AG04450 (cell line): ENCODE measurements around the gene MPRIP. TPM values are rescaled to one million over a fixed set of nuclear protein-coding genes. Genes with fewer than 3 reads are reported as not detected.

Experiments
- CTCF ChIA-PET: fragments of 300-600, 350-600 bp; formaldehyde crosslinking; extraction: SDS; loops from one replicate; lab custom pipeline; 2022; ENCODE audit warnings: antibody characterized with exemption, inconsistent platforms; lab: Charles Lee
- POLR2A ChIA-PET: fragments of 350-600 bp; formaldehyde crosslinking; extraction: SDS; loops from one replicate; lab custom pipeline; 2021; ENCODE audit warnings: antibody characterized with exemption, inconsistent platforms; lab: Yijun Ruan, JAX
- DNase-seq: peaks from one replicate; pipeline ENCODE4 v3.0.0-alpha.2; 2011; ENCODE audit warnings: low read depth, low spot score
- H3K27ac ChIP-seq: one replicate; pipeline ENCODE4 v1.5.1; 2012; ENCODE audit warnings: low read depth, low read length, control low read depth
- H3K27me3 ChIP-seq: one replicate; pipeline ENCODE4 v1.6.0; 2012; ENCODE audit warnings: low read length; ENCODE audit not compliant: control insufficient read depth, insufficient read depth
- H3K4me3 ChIP-seq: 2 replicates; pipeline ENCODE4 v1.5.1; 2011; ENCODE audit warnings: mild to moderate bottlenecking, low read depth, low read length, control low read depth
- H3K9me3 ChIP-seq: 2 replicates; pipeline ENCODE4 v1.5.1; 2012; ENCODE audit warnings: low read length; ENCODE audit not compliant: control insufficient read depth, insufficient read depth
- polyA plus RNA-seq: library from polyadenylated mRNA; depleted of rRNA; stranded (reverse); fragments of >200 nt; gene quantifications from 2 replicates; pipeline ENCODE4 v1.2.3, GENCODE V29; 2011
- TF ChIP-seq, protein P1 (sequence below): IDR thresholded peaks from 2 replicates; pipeline ENCODE4 v1.5.1; 2011; ENCODE audit warnings: low read depth, low read length, control low read depth, inconsistent platforms

Gene MPRIP
- polyA plus RNA-seq, 1 experiment, result 95.0 TPM

DNA sequence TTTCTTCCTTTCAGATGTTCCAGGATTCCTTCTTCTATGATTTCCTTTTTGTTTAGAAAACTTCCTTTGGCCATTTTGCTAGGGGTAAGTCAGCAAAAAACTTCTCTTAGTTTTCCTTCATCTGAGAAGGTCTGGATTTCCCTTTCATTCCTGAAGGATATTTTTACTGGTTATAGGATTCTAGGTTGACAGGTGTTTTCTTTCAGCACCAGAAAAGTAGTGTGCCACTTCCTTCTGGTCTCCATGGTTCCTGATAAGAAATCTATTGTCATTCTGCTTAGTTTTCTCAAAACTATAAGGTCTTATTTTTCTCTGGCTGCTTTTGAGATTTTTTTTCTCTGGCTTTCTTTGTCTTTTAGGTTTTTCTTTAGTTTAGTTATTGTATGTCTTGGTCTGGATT lies 27.6 kb downstream of the MPRIP start:
- no peaks in the 10 kb centered on the region for H3K9me3 ChIP-seq
- H3K4me3 ChIP-seq, result no peak overlapping the region
- ChIA-PET POLR2A (no interaction called here), CTCF (no interaction called here)
- DNase-seq, result no peak
- TF ChIP-seq, protein P1, sequence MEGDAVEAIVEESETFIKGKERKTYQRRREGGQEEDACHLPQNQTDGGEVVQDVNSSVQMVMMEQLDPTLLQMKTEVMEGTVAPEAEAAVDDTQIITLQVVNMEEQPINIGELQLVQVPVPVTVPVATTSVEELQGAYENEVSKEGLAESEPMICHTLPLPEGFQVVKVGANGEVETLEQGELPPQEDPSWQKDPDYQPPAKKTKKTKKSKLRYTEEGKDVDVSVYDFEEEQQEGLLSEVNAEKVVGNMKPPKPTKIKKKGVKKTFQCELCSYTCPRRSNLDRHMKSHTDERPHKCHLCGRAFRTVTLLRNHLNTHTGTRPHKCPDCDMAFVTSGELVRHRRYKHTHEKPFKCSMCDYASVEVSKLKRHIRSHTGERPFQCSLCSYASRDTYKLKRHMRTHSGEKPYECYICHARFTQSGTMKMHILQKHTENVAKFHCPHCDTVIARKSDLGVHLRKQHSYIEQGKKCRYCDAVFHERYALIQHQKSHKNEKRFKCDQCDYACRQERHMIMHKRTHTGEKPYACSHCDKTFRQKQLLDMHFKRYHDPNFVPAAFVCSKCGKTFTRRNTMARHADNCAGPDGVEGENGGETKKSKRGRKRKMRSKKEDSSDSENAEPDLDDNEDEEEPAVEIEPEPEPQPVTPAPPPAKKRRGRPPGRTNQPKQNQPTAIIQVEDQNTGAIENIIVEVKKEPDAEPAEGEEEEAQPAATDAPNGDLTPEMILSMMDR, result no peak
- H3K27ac ChIP-seq, result no peak overlapping the region
- H3K27me3 ChIP-seq, result no peaks in the 10 kb centered on the region

DNA sequence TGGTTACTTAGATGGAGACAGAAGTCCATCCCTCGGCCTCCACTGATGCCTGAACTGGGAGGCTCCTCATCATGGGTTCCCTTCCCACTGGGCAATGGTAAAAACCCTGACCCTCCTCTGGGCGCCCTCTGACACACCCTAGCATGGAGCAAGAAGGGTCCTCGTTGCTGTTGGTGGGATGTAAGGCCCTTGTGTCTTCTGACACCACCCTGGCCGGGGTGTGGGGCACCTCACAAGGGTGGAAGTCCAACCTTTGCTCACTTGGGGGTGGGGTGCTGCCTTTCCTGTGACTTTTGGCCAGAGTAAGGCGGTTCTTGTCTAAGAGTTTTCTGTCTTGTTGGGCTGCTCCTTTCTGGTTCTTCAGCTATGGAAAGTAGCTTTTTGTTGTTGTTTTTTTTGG lies 28.7 kb downstream of the MPRIP start:
- TF ChIP-seq, protein P1, result no peak
- no peak overlapping the region for H3K27ac ChIP-seq
- H3K4me3 ChIP-seq, result no peak overlapping the region
- POLR2A ChIA-PET, result no interaction called here
- no peak for DNase-seq
- CTCF ChIA-PET, result no interaction called here
- H3K27me3 ChIP-seq, result no peaks in the 10 kb centered on the region
- no peaks in the 10 kb centered on the region for H3K9me3 ChIP-seq

DNA sequence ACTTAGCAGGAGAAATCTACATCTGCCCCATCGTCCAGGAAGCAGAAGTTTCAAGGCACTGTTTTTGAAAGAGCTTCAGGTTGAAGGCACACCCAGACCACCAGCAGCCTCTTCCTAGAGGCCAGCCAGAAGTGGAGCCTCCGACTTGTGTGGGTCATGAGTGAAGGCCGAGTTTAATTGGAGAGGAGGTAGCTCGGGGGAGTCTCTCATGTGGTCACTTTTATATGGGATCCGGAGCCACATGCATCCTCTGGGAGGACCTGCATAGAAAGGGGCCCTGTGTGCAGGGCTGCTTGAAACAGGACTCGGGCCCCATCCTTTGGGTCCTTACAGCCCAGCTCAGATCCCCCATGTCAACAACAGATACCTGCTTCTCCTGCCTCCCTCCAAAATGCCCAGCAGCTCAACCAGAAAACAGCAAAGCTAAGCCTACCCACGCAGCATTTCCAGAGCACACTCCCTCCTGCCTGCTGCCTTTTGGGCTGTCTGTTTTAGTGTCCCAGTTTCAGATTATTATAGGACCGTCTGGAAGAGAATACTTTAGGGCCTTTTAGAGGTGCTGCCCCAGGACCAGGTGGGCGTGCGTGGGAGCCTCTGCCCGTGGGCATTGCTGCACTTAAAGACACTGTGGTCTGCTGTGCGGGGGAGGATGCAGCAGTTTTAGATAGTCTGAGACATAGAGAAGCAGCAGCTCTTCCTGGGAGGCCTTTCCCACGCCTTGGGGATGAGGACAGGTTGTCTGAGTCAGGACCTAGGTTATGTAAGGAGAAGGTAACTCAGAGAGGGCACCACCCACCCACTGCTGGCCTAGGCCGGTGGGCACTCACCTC lies 29.5 kb downstream of the MPRIP start:
- Histone ChIP-seq H3K4me3 (no peak overlapping the region), H3K27me3 (no peaks in the 10 kb centered on the region), H3K9me3 (no peaks in the 10 kb centered on the region), H3K27ac (no peak overlapping the region)
- ChIA-PET POLR2A (no interaction called here), CTCF (interaction anchor here (0.7 kb wide), 1 partner anchor 16 kb away, joined by 3 read pairs; no protein-coding TSS in a partner anchor)
- TF ChIP-seq, protein P1, result no peak
- no peak for DNase-seq

DNA sequence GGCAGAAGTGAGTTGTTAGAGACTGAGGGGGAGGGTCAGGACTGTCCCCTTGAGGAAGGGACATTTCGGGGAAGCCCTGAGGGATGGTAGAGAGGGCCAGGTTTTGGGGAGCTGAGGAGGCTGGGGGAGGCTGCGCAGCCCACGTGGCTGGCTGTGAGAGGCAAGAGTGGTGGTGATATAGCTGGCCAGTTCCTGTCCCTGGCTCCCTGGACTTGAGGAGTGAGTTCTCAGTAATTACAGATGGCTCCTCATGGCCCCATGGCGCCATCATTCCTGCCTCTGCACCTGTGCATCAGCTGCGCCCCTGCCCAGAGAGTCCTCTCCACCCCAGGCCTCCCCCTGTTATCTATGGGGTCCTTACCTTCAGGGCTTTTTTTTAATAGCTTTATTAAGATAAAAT lies 30.3 kb downstream of the MPRIP start:
- ChIA-PET CTCF (no interaction called here), POLR2A (no interaction called here)
- no peak for DNase-seq
- TF ChIP-seq, protein P1, result no peak
- Histone ChIP-seq H3K27ac (no peak overlapping the region), H3K4me3 (no peak overlapping the region), H3K27me3 (no peaks in the 10 kb centered on the region), H3K9me3 (no peaks in the 10 kb centered on the region)

DNA sequence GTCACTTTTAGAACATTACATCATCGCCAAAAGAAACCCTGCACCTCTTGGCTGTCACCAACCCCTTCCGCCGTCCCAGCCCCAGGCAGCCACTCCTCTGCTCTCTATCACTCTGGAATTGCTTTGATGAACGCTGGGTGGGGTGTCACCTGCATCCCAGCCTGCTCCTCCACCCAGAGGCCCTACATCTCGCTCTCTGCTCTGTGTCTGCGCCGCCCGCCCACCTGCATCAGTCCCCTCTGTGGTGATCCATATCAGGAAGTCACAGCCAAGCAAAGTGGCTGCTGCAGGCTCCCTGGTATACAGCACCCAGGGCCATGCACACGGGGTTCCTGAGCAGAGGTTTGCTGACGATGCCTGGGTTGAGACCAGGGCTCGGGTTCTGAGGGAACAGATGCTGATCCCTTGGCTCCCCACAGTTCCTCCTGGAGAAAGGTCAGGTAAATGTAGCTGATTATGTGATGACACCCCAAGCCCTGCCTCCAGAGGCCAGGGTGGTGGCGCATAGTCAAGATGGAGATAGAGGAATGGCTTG lies 30.8 kb downstream of the MPRIP start:
- Histone ChIP-seq H3K27ac (no peak overlapping the region), H3K9me3 (no peaks in the 10 kb centered on the region), H3K4me3 (no peak overlapping the region), H3K27me3 (no peaks in the 10 kb centered on the region)
- POLR2A ChIA-PET, result no interaction called here
- CTCF ChIA-PET, result no interaction called here
- no peak for DNase-seq
- TF ChIP-seq, protein P1, result no peak
